ENCODE data around the gene CYP4X1. TPM values are rescaled to one million over a fixed set of nuclear protein-coding genes. Genes with fewer than 3 reads are reported as not detected.
A peak's percentile ranks its signal among the peaks of the same experiment; 100 is the strongest.
"Not testable (repeated sequence)": the region's sequence is repeated elsewhere in the genome, so short reads cannot be mapped to it uniquely, and the experiment has no call there.

CYP4X1 gene
- polyA plus RNA-seq, 1 of the 3 experiments (the other 2 are of a cell fraction), result 0.67 TPM

DNA sequence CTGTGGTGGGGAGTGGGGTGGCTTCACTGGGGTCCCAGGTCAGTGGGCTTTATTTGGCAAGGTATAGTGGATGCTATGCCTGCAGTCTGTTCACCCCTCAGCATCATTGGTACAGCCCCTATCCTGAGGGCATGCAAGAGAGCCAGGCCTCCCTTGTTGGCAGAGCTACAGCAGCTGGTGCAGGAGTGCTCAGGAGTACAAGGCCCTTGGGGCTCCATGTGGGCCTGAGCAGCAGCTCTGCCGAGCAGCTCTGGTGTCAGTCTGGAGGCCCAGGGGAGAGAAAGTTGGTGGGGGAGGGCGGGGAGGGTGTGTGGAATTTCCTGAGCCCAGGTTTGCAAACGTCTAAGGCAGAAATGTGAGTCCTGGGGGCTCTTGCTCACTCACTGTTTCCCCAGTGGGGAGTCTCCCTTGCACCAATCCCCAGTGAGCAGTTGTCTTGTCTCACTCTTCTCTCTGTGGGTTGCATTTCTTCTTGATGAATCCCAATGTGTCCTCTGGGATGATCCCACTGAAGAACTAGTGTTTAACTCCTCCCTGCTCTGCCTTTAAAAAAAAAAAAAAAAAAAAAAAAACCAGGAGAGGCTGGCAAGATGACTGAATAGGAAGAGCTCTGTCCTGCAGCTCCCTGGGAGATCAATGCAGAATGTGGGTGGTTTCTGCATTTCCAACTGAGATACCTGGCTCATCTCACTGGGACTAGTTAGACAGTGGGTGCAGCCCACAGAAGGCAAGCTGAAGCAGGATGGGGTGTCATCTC is 39.5 kb upstream of the CYP4X1 start:
- 0% methylated on average over 3 of the region's 3 CpGs for WGBS (ENCODE audit: low lambda C conversion rate)
- no peak overlapping the region for H2AFZ ChIP-seq (ENCODE audit: low read depth)
- ChIA-PET POLR2A (no interaction called here), CTCF (no interaction called here)
- DNase-seq, result no peak
- no peaks in the 10 kb centered on the region for H4K20me1 ChIP-seq (ENCODE audit: insufficient read depth)
- no peak overlapping the region for H3K9ac ChIP-seq
- no peaks in the 10 kb centered on the region for H3F3A ChIP-seq (replicated peaks; ENCODE audit: insufficient read depth)
- TF ChIP-seq SMC3 (IDR thresholded peaks at IDR 0.05; ENCODE audit: low read depth, low read length), result no peak
- no peak for TF ChIP-seq SIN3A (IDR thresholded peaks at IDR 0.05; ENCODE audit: borderline replicate concordance, low read depth, low read length)
- no peak for TF ChIP-seq RAD21 (IDR thresholded peaks at IDR 0.05; ENCODE audit: low read length)
- TF ChIP-seq RXRA (IDR thresholded peaks at IDR 0.05; ENCODE audit: borderline replicate concordance, low read depth), result no peak
- TF ChIP-seq JUND (IDR thresholded peaks at IDR 0.05), result no peak
- TF ChIP-seq NFIC (IDR thresholded peaks at IDR 0.05; ENCODE audit: borderline replicate concordance), result no peak
- no peak overlapping the region for H3K4me2 ChIP-seq
- H3K9me2 ChIP-seq, result no peaks in the 10 kb centered on the region
- H3K79me2 ChIP-seq (ENCODE audit: insufficient read depth), result no peaks in the 10 kb centered on the region
- H3K36me3 ChIP-seq (replicated peaks in 1 of 2; ENCODE audit: control insufficient read depth in 1 of 2, insufficient read depth in 2 of 2, low read length in 1 of 2), result no peaks in the 10 kb centered on the region
- H3K27me3 ChIP-seq (ENCODE audit: insufficient read depth), result no peaks in the 10 kb centered on the region
- H3K4me1 ChIP-seq (ENCODE audit: control insufficient read depth in 1 of 2, insufficient read depth in 2 of 2, low read depth in 1 of 2, low read length in 1 of 2), result no peaks in the 10 kb centered on the region; a peak in 1 of 4 replicates
- H3K27ac ChIP-seq (ENCODE audit: low read depth in 2 of 2, low read length in 1 of 2), result no peak overlapping the region
- no peak overlapping the region for H3K4me3 ChIP-seq (ENCODE audit: low read depth in 2 of 2, low read length in 1 of 2)
- no peaks in the 10 kb centered on the region for H3K9me3 ChIP-seq

DNA sequence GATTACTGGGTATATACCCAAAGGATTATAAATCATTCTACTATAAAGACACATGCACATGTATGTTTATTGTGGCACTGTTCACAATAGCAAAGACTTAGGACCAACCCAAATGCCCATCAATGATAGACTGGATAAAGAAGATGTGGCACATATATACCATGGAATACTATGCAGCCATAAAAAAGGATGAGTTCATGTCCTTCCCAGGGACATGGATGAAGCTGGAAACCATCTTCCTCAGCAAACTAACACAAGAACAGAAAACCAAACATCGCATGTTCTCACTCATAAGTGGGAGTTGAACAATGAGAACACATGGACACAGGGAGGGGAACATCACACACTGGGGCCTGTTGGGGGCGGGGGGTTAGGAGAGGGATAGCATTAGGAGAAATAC is 32.9 kb upstream of the CYP4X1 start:
- H3F3A ChIP-seq (replicated peaks; ENCODE audit: insufficient read depth); H3K27me3 ChIP-seq (ENCODE audit: insufficient read depth); H3K9ac ChIP-seq; H3K27ac ChIP-seq (ENCODE audit: low read depth in 2 of 2, low read length in 1 of 2); H3K9me3 ChIP-seq; H3K79me2 ChIP-seq (ENCODE audit: insufficient read depth); H3K36me3 ChIP-seq (replicated peaks in 1 of 2; ENCODE audit: control insufficient read depth in 1 of 2, insufficient read depth in 2 of 2, low read length in 1 of 2); H3K4me2 ChIP-seq; POLR2A ChIA-PET; CTCF ChIA-PET; DNase-seq; H2AFZ ChIP-seq (ENCODE audit: low read depth); H3K9me2 ChIP-seq; H3K4me3 ChIP-seq (ENCODE audit: low read depth in 2 of 2, low read length in 1 of 2); H3K4me1 ChIP-seq (ENCODE audit: control insufficient read depth in 1 of 2, insufficient read depth in 2 of 2, low read depth in 1 of 2, low read length in 1 of 2); H4K20me1 ChIP-seq (ENCODE audit: insufficient read depth): not testable (repeated sequence)
- WGBS (ENCODE audit: low lambda C conversion rate), result 3% methylated on average over 2 of the region's 2 CpGs

DNA sequence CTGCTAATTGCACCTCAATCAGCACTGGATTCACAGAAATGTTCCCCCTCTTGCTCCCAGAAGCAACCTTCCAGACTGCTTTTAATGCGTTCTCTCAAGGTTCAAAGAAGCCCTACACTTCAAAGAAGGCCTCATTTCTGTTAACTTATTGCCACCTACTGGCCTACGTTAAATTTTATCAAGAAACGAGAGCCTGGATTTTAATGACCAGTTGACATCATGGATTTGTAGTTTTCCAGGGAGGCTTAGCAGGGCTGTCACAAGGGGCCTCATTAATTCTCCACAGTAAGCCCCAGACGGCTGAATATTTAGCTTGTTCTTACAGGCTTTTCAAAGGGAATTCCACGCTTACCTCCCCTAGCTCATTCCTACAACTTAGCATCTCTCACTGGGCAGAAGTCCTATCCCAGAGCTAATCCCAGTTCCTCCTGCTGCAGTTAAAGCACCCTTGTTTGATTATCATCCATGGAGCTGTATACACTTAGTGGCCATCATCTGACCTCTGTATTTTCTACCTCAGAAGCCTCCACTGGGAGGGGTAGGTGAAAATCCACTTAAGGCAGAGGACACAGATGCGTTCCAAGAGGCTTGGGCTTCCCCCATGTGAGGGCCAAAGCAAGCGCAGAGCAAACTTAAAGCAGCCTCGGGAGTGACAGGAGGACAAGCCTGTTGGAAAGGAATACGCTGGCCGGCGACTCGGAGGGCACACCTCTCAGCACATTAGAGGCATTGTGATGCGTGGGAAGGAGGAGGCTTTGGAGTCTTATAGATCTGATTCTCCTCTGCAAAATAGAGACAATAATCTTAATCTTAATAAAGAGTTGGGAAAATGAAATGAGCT is 32.2 kb upstream of the CYP4X1 start:
- Histone ChIP-seq H3K79me2 (ENCODE audit: insufficient read depth) (no peaks in the 10 kb centered on the region), H4K20me1 (ENCODE audit: insufficient read depth) (no peaks in the 10 kb centered on the region), H3F3A (replicated peaks; ENCODE audit: insufficient read depth) (no peaks in the 10 kb centered on the region), H3K4me2 (no peak overlapping the region), H3K27ac (ENCODE audit: low read depth in 2 of 2, low read length in 1 of 2) (no peak overlapping the region), H3K9me2 (no peaks in the 10 kb centered on the region), H3K9ac (no peak overlapping the region), H3K27me3 (ENCODE audit: insufficient read depth) (no peaks in the 10 kb centered on the region; the same call in 1 of the 2 replicates), H3K4me3 (ENCODE audit: low read depth in 2 of 2, low read length in 1 of 2) (no peak overlapping the region), H3K36me3 (replicated peaks in 1 of 2; ENCODE audit: control insufficient read depth in 1 of 2, insufficient read depth in 2 of 2, low read length in 1 of 2) (no peaks in the 10 kb centered on the region), H2AFZ (ENCODE audit: low read depth) (no peak overlapping the region), H3K4me1 (ENCODE audit: control insufficient read depth in 1 of 2, insufficient read depth in 2 of 2, low read depth in 1 of 2, low read length in 1 of 2) (no peaks in the 10 kb centered on the region), H3K9me3 (no peaks in the 10 kb centered on the region)
- CTCF ChIA-PET, result interaction anchor here (1.2 to 1.8 kb wide), 2 partner anchors 13 to 243 kb away, joined by 3 to 7 read pairs; no protein-coding TSS in a partner anchor
- POLR2A ChIA-PET, result no interaction called here
- no peak for DNase-seq
- 6% methylated on average over 13 of the region's 13 CpGs for WGBS (ENCODE audit: low lambda C conversion rate)
- TF ChIP-seq, protein P1, sequence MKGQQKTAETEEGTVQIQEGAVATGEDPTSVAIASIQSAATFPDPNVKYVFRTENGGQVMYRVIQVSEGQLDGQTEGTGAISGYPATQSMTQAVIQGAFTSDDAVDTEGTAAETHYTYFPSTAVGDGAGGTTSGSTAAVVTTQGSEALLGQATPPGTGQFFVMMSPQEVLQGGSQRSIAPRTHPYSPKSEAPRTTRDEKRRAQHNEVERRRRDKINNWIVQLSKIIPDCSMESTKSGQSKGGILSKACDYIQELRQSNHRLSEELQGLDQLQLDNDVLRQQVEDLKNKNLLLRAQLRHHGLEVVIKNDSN (IDR thresholded peaks at IDR 0.05; ENCODE audit: borderline replicate concordance, low read depth), result no peak
- TF ChIP-seq MEF2A (IDR thresholded peaks at IDR 0.05; ENCODE audit: borderline replicate concordance, low read depth) (no peak), RAD21 (IDR thresholded peaks at IDR 0.05; ENCODE audit: low read length) (peak; percentile 56), TAF1 (IDR thresholded peaks at IDR 0.05; ENCODE audit: borderline replicate concordance, low read depth, low read length) (no peak)
- TF ChIP-seq, protein P2, sequence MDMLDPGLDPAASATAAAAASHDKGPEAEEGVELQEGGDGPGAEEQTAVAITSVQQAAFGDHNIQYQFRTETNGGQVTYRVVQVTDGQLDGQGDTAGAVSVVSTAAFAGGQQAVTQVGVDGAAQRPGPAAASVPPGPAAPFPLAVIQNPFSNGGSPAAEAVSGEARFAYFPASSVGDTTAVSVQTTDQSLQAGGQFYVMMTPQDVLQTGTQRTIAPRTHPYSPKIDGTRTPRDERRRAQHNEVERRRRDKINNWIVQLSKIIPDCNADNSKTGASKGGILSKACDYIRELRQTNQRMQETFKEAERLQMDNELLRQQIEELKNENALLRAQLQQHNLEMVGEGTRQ (IDR thresholded peaks at IDR 0.05; ENCODE audit: borderline replicate concordance, low read depth, low read length), result no peak
- TF ChIP-seq, protein P3, sequence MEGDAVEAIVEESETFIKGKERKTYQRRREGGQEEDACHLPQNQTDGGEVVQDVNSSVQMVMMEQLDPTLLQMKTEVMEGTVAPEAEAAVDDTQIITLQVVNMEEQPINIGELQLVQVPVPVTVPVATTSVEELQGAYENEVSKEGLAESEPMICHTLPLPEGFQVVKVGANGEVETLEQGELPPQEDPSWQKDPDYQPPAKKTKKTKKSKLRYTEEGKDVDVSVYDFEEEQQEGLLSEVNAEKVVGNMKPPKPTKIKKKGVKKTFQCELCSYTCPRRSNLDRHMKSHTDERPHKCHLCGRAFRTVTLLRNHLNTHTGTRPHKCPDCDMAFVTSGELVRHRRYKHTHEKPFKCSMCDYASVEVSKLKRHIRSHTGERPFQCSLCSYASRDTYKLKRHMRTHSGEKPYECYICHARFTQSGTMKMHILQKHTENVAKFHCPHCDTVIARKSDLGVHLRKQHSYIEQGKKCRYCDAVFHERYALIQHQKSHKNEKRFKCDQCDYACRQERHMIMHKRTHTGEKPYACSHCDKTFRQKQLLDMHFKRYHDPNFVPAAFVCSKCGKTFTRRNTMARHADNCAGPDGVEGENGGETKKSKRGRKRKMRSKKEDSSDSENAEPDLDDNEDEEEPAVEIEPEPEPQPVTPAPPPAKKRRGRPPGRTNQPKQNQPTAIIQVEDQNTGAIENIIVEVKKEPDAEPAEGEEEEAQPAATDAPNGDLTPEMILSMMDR (IDR thresholded peaks at IDR 0.05), result peak; percentile 43
